Esophagus squamous epithelium (tissue), 5 donors: Measurements from ENCODE around the gene CCDC116. TPM values are rescaled to one million over a fixed set of nuclear protein-coding genes. Genes with fewer than 3 reads are reported as not detected.

Experiments
- DNase-seq: peaks from one replicate; lab custom pipeline; 2025; lab: John Stamatoyannopoulos, UW
- H3K27ac ChIP-seq, 4 donors: fragments of 200-600 bp; sonication (generic); one replicate each; pipeline ENCODE4 v1.5.1; 2016 to 2019; ENCODE audit warnings: mild to moderate bottlenecking in 1 of 4
- H3K27me3 ChIP-seq, 4 donors: fragments of 200-600 bp; sonication (generic); 1 replicate in 3 of 4; 2 replicates in 1 of 4; pipeline versions ENCODE4 v1.5.1 to v1.6.0; 2017 to 2021; ENCODE audit warnings: antibody characterized with exemption in 1 of 4
- H3K36me3 ChIP-seq, 3 donors: fragments of 200-600 bp; sonication (generic); one replicate each; pipeline ENCODE4 v1.5.1; 2016 to 2019
- H3K4me1 ChIP-seq, 3 donors: fragments of 200-600 bp; sonication (generic); one replicate each; pipeline ENCODE4 v1.5.1; 2017 to 2019
- H3K4me3 ChIP-seq, 4 donors: fragments of 200-600 bp; sonication (generic); 1 replicate in 3 of 4; 2 replicates in 1 of 4; pipeline ENCODE4 v1.5.1; 2016 to 2019; ENCODE audit warnings: mild to moderate bottlenecking in 2 of 4, moderate library complexity in 1 of 4
- H3K9me3 ChIP-seq, 3 donors: fragments of 200-600 bp; sonication (generic); one replicate each; pipeline ENCODE4 v1.5.1; 2016 to 2019
- CTCF ChIP-seq, 6 experiments: fragments of 450-650 bp in 4 of 6; fragments of 200-600 bp in 2 of 6; sonication (generic) in 2 of 6; IDR thresholded peaks; one replicate each; pipeline ENCODE4 v1.5.1; 2016 to 2019; ENCODE audit warnings: antibody characterized with exemption in 6 of 6, mild to moderate bottlenecking in 4 of 6, moderate library complexity in 4 of 6
- POLR2A ChIP-seq, 4 donors: fragments of 450-650 bp; IDR thresholded peaks; one replicate each; pipeline ENCODE4 v1.6.1; 2017; ENCODE audit warnings: antibody characterized with exemption in 4 of 4, mild to moderate bottlenecking in 4 of 4, moderate library complexity in 3 of 4
- WGBS, 2 donors: methylation state at CpG; one replicate each; pipeline ENCODE4 v1.1.5; 2018; 5-methylcytosine and 5-hydroxymethylcytosine counted together
- intact Hi-C: fragments of 100-400 bp; cut with DNase I; formaldehyde crosslinking; loops from one replicate; pipeline ENCODE4 v1.15.0; 2022
- total RNA-seq, 4 donors: library from RNA; depleted of rRNA; stranded (reverse); fragments of >200 nt; gene quantifications; one replicate each; pipeline ENCODE4 v1.1.0, GENCODE V29; 2016
- donor health status: DM: yes; HTN: yes; CAD: no.

The CCDC116 gene
- total RNA-seq, 4 donors from 2014 or later: 1.9 TPM; not detected in 3

GRCh38 chr22:21663738-21664137 is 31.2 kb downstream of the CCDC116 start:
- Histone ChIP-seq H3K4me1 (peaks cover 7 to 32% (median 14%) of the 10 kb centered on the region in 3 donors), H3K36me3 (no peaks in the 10 kb centered on the region), H3K4me3 (no peak overlapping the region), H3K27me3 (no peaks in the 10 kb centered on the region), H3K9me3 (no peaks in the 10 kb centered on the region), H3K27ac (no peak overlapping the region)
- WGBS, 2 donors: 85 to 100% methylated on average over 2 of the region's 2 CpGs
- TF ChIP-seq POLR2A (IDR thresholded peaks at IDR 0.05): no peak
- no peak for TF ChIP-seq CTCF (IDR thresholded peaks at IDR 0.05)
- no peak for DNase-seq
- intact Hi-C loops: no loop called here

GRCh38 chr22:21665047-21665851 is 32.7 kb downstream of the CCDC116 start:
- intact Hi-C loops: no loop called here
- WGBS, 2 donors: 74 to 78% methylated on average over 24 to 26 of the region's 26 CpGs
- TF ChIP-seq CTCF (IDR thresholded peaks at IDR 0.05) (no peak), POLR2A (IDR thresholded peaks at IDR 0.05) (no peak)
- H3K27ac ChIP-seq: peak overlapping the region; percentile 94 to 97 (median 96)
- H3K36me3 ChIP-seq: no peaks in the 10 kb centered on the region
- DNase-seq: no peak
- H3K9me3 ChIP-seq: no peaks in the 10 kb centered on the region
- H3K4me1 ChIP-seq: peaks cover 7 to 46% (median 18%) of the 10 kb centered on the region in 3 donors
- no peaks in the 10 kb centered on the region for H3K27me3 ChIP-seq
- H3K4me3 ChIP-seq: peak overlapping the region; percentile 65 to 88 (median 78)

- peaks cover 7 to 49% (median 18%) of the 10 kb centered on the region in 3 donors for H3K4me1 ChIP-seq
- H3K27me3 ChIP-seq: no peaks in the 10 kb centered on the region
- WGBS, 2 donors: 48 to 49% methylated on average over 16 of the region's 16 CpGs
- no peak for DNase-seq
- TF ChIP-seq CTCF (IDR thresholded peaks at IDR 0.05) (no peak), POLR2A (IDR thresholded peaks at IDR 0.05) (no peak)
- no peaks in the 10 kb centered on the region for H3K9me3 ChIP-seq
- H3K36me3 ChIP-seq: peaks cover 5 to 15% (median 12%) of the 10 kb centered on the region in 3 donors
- peak overlapping the region; percentile 94 to 97 (median 96) for H3K27ac ChIP-seq
- intact Hi-C loops: no loop called here
- peak overlapping the region; percentile 65 to 88 (median 78) for H3K4me3 ChIP-seq
Observed at GRCh38 chr22:21666786-21667185, 34.2 kb downstream of the CCDC116 start.

GRCh38 chr22:21669026-21669425 is 36.5 kb downstream of the CCDC116 start:
- intact Hi-C loops: no loop called here
- TF ChIP-seq POLR2A (IDR thresholded peaks at IDR 0.05) (no peak), CTCF (IDR thresholded peaks at IDR 0.05) (no peak)
- Histone ChIP-seq H3K27me3 (no peaks in the 10 kb centered on the region), H3K4me1 (peaks cover 7 to 62% (median 18%) of the 10 kb centered on the region in 3 donors), H3K27ac (peak overlapping the region; percentile 54 to 97 (median 74)), H3K9me3 (no peaks in the 10 kb centered on the region), H3K36me3 (peaks cover 12 to 37% (median 28%) of the 10 kb centered on the region in 3 donors), H3K4me3 (no peak overlapping the region)
- 39 to 42% methylated on average over 8 to 9 of the region's 9 CpGs for WGBS, 2 donors
- DNase-seq: no peak

GRCh38 chr22:21672107-21672629 is 39.6 kb downstream of the CCDC116 start:
- Histone ChIP-seq H3K4me3 (no peak overlapping the region), H3K27ac (no peak overlapping the region), H3K36me3 (peaks cover 12 to 67% (median 39%) of the 10 kb centered on the region in 3 donors), H3K9me3 (no peaks in the 10 kb centered on the region), H3K4me1 (peaks cover 2 to 47% (median 7%) of the 10 kb centered on the region in 3 donors), H3K27me3 (no peaks in the 10 kb centered on the region)
- intact Hi-C loops: no loop called here
- WGBS, 2 donors: 59 to 79% methylated on average over 5 to 6 of the region's 6 CpGs
- no peak for DNase-seq
- TF ChIP-seq CTCF (IDR thresholded peaks at IDR 0.05): no peak
- no peak for TF ChIP-seq POLR2A (IDR thresholded peaks at IDR 0.05)
